K562 (cell line): ENCODE data around the gene HAPLN3. TPM values are rescaled to one million over a fixed set of nuclear protein-coding genes. Genes with fewer than 3 reads are reported as not detected.
A peak's percentile ranks its signal among the peaks of the same experiment; 100 is the strongest.

Source experiments
- ATAC-seq: fragments of 200-7000 bp; cut with Tn5 transposase; 3 replicates; pipeline ENCODE4 v1.9.1; 2020; ENCODE audit warnings: moderate library complexity
- BruUV-seq: library from RNA; stranded (reverse); fragments of 400-500 nt; replicated peaks from 2 replicates; lab custom pipeline; 2021; lab: Mats Ljungman, UMichigan
- CTCF ChIA-PET: fragments of 300-600 bp; formaldehyde crosslinking; extraction: SDS; loops from one replicate; lab custom pipeline; 2021; ENCODE audit warnings: low intra/inter-chr PET ratio; lab: Yijun Ruan, JAX
- POLR2A ChIA-PET: fragments of 300-600, 350-650 bp; sonication (Branson Sonifier 250); formaldehyde crosslinking; extraction: SDS; loops from one replicate; lab custom pipeline; 2021; ENCODE audit warnings: antibody characterized with exemption, inconsistent platforms; lab: Yijun Ruan, JAX
- DNase-seq, 4 experiments: peaks; one replicate each; pipeline versions ENCODE4 v3.0.0 to v3.0.0-alpha.2; 2011 to 2018; ENCODE audit warnings: low spot score in 3 of 4, mixed read lengths in 3 of 4; ENCODE audit errors: extremely low read depth in 1 of 4
- FAIRE-seq: peaks from 2 replicates; lab custom pipeline; 2011; peaks lifted over from hg19 to GRCh38; lab: Jason Lieb, UNC
- H2AFZ ChIP-seq: 2 replicates; pipeline ENCODE4 v1.6.0; 2011; ENCODE audit warnings: low read depth, low read length, control low read depth, inconsistent platforms
- H3K27ac ChIP-seq: fragments of 200-600 bp; 3 replicates; pipeline ENCODE4 v1.8.0; 2011; ENCODE audit warnings: low read depth, mild to moderate bottlenecking, control low read depth, inconsistent platforms, low read length, moderate library complexity, mixed read lengths; ENCODE audit errors: extremely low read depth
- H3K27me3 ChIP-seq, 2 experiments: fragments of 300-600 bp in 1 of 2; 2 replicates in 1 of 2; 3 replicates in 1 of 2; pipeline versions ENCODE4 v1.6.0 to v1.8.0; 2011; ENCODE audit warnings: inconsistent platforms in 2 of 2, low read length in 2 of 2, mild to moderate bottlenecking in 1 of 2, mixed read lengths in 1 of 2, moderate library complexity in 1 of 2; ENCODE audit not compliant: control insufficient read depth in 2 of 2, insufficient read depth in 2 of 2
- H3K36me3 ChIP-seq: fragments of 300-600 bp; 3 replicates; pipeline ENCODE4 v1.8.0; 2011; ENCODE audit warnings: mild to moderate bottlenecking, low read length, inconsistent platforms; ENCODE audit not compliant: control insufficient read depth, insufficient read depth
- H3K4me1 ChIP-seq, 2 experiments: fragments of 200-600 bp in 1 of 2; replicated peaks in 1 of 2; 2 replicates in 1 of 2; 3 replicates in 1 of 2; pipeline versions ENCODE4 v1.5.1 to v1.8.0; 2011; ENCODE audit warnings: inconsistent platforms in 2 of 2, low read length in 2 of 2, mild to moderate bottlenecking in 1 of 2, mixed read lengths in 1 of 2, moderate library complexity in 1 of 2; ENCODE audit not compliant: control insufficient read depth in 2 of 2, insufficient read depth in 2 of 2
- H3K4me2 ChIP-seq: 2 replicates; pipeline ENCODE4 v1.6.1; 2011; ENCODE audit warnings: low read length, control low read depth, inconsistent platforms, mixed read lengths; ENCODE audit not compliant: insufficient read depth
- H3K4me3 ChIP-seq: fragments of 200-600 bp; sonication (generic), shearing (Covaris generic); 2 replicates; pipeline ENCODE4 v1.5.1; 2016; ENCODE audit warnings: control low read depth, inconsistent platforms
- H3K79me2 ChIP-seq: fragments of 200-600 bp; 3 replicates; pipeline ENCODE4 v1.8.0; 2011; ENCODE audit warnings: low read length, inconsistent platforms; ENCODE audit not compliant: control insufficient read depth, insufficient read depth
- H3K9ac ChIP-seq, 2 experiments: 2 replicates each; pipeline versions ENCODE4 v1.6.0 to v1.6.1; 2011; ENCODE audit warnings: low read depth in 2 of 2, low read length in 2 of 2, control low read depth in 1 of 2, inconsistent platforms in 1 of 2, mild to moderate bottlenecking in 1 of 2, mixed read lengths in 1 of 2; ENCODE audit not compliant: insufficient read depth in 1 of 2
- H3K9me1 ChIP-seq: one replicate; pipeline ENCODE4 v1.6.0; 2011; ENCODE audit warnings: inconsistent platforms, mild to moderate bottlenecking, low read length, moderate library complexity; ENCODE audit not compliant: control insufficient read depth, insufficient read depth
- H3K9me3 ChIP-seq: replicated peaks from 2 replicates; pipeline ENCODE4 v1.5.1; 2011; ENCODE audit warnings: low read depth, low read length, inconsistent platforms; ENCODE audit not compliant: control insufficient read depth, insufficient read depth
- H4K20me1 ChIP-seq: replicated peaks from 2 replicates; pipeline ENCODE4 v1.6.1; 2011; ENCODE audit warnings: low read length, inconsistent platforms, mixed read lengths; ENCODE audit not compliant: control insufficient read depth, insufficient read depth
- CXXC5 ChIP-seq: fragments of 250-450 bp; sonication (Bioruptor Pico); IDR thresholded peaks from 2 replicates; pipeline ENCODE4 v1.8.0; 2022; ENCODE audit warnings: inconsistent platforms, mild to moderate bottlenecking, moderate library complexity
- FOXO4 ChIP-seq: fragments of 450-650 bp; formaldehyde crosslinking; IDR thresholded peaks from 2 replicates; pipeline ENCODE4 v1.4.0; 2020; ENCODE audit warnings: mild to moderate bottlenecking, moderate library complexity
- MAFK ChIP-seq: IDR thresholded peaks from 2 replicates; pipeline ENCODE4 v1.6.1; 2011; ENCODE audit warnings: low read length, improper control_type of control experiment
- NR2C1 ChIP-seq, 2 experiments: fragments of 450-650 bp; IDR thresholded peaks; 2 replicates each; pipeline ENCODE4 v1.6.1; 2017; ENCODE audit warnings: mild to moderate bottlenecking in 2 of 2, antibody characterized with exemption in 1 of 2, inconsistent platforms in 1 of 2, missing compliant biosample characterization in 1 of 2, missing genetic modification characterization in 1 of 2
- PTRF ChIP-seq: fragments of 450-650 bp; IDR thresholded peaks from 2 replicates; pipeline ENCODE4 v1.6.1; 2016; ENCODE audit warnings: mild to moderate bottlenecking, missing genetic modification characterization, missing compliant biosample characterization
- PYGO2 ChIP-seq: fragments of 450-650 bp; IDR thresholded peaks from 2 replicates; pipeline ENCODE4 v1.6.1; 2016; ENCODE audit warnings: mild to moderate bottlenecking, missing genetic modification characterization, moderate library complexity, missing compliant biosample characterization
- SMAD3 ChIP-seq: fragments of 450-650 bp; formaldehyde crosslinking; conservative IDR thresholded peaks from 2 replicates; pipeline ENCODE4 v1.4.0; 2020; ENCODE audit warnings: mild to moderate bottlenecking
- SNRNP70 ChIP-seq: fragments of 200-400 bp; formaldehyde crosslinking; optimal IDR thresholded peaks from 2 replicates; pipeline ENCODE3; 2017; ENCODE audit warnings: low read depth, low read length
- TAF9B ChIP-seq: fragments of 450-650 bp; IDR thresholded peaks from 2 replicates; pipeline ENCODE4 v1.6.1; 2018; ENCODE audit warnings: mild to moderate bottlenecking; ENCODE audit not compliant: partially characterized antibody
- ZBTB17 ChIP-seq: fragments of 450-650 bp; formaldehyde crosslinking; IDR thresholded peaks from 2 replicates; pipeline ENCODE4 v1.4.0; 2020; ENCODE audit warnings: mild to moderate bottlenecking
- ZBTB26 ChIP-seq: fragments of 450-650 bp; formaldehyde crosslinking; IDR thresholded peaks from 2 replicates; pipeline ENCODE4 v1.4.0; 2022; ENCODE audit warnings: missing genetic modification characterization
- ZBTB9 ChIP-seq: fragments of 450-650 bp; formaldehyde crosslinking; IDR thresholded peaks from 2 replicates; pipeline ENCODE4 v1.4.0; 2020; ENCODE audit warnings: mild to moderate bottlenecking, moderate library complexity
- ZKSCAN8 ChIP-seq: fragments of 200-800 bp; sonication (Bioruptor generic); IDR thresholded peaks from 2 replicates; pipeline ENCODE4 v1.6.1; 2016; ENCODE audit warnings: missing genetic modification characterization, missing compliant biosample characterization
- ZNF174 ChIP-seq: fragments of 250-450 bp; sonication (Bioruptor Pico); IDR thresholded peaks from 2 replicates; pipeline ENCODE4 v1.4.0; 2020; ENCODE audit warnings: mild to moderate bottlenecking
- ZNF24 ChIP-seq: fragments of 450-650 bp; IDR thresholded peaks from 2 replicates; pipeline ENCODE4 v1.6.1; 2016
- ZNF316 ChIP-seq: fragments of 450-650 bp; IDR thresholded peaks from 2 replicates; pipeline ENCODE4 v1.6.1; 2016
- ZNF740 ChIP-seq, 3 experiments: fragments of 200-800 bp in 1 of 3; sonication (Bioruptor generic) in 1 of 3; sonication (generic) in 1 of 3; formaldehyde crosslinking in 1 of 3; IDR thresholded peaks; 2 replicates each; pipeline versions ENCODE4 v1.6.1 to v1.8.0; 2016 to 2022; ENCODE audit warnings: mild to moderate bottlenecking in 2 of 3, missing compliant biosample characterization in 2 of 3, missing genetic modification characterization in 2 of 3, missing genetic modification reagents in 1 of 3
- WGBS: fragments of 100-300 bp; shearing (Covaris generic); methylation state at CpG from one replicate; pipeline ENCODE4 v1.1.6; 2016; ENCODE audit warnings: low coverage, mixed read lengths; ENCODE audit not compliant: insufficient coverage; ENCODE audit errors: missing lambda C conversion rate; 5-methylcytosine and 5-hydroxymethylcytosine counted together
- in situ Hi-C: fragments of 300-500 bp; cut with MboI; formaldehyde crosslinking; loops from 4 replicates; pipeline ENCODE4 v1.15.0; 2018; ENCODE audit warnings: inconsistent platforms, mixed read lengths
- intact Hi-C: fragments of 100-400 bp; cut with micrococcal nuclease; formaldehyde crosslinking; loops from 2 replicates; pipeline ENCODE4 v1.14.2; 2022
- polyA plus RNA-seq, 8 experiments: library from polyadenylated mRNA; depleted of rRNA in 4 of 8; stranded (reverse) in 5 of 8; unstranded in 3 of 8; fragments of >200 nt; fragmentation: Nextera tagmentation in 2 of 8; fragmentation: Illumina TruSeq in 1 of 8; extraction: Ambion mirVana in 2 of 8; extraction: Trizol in 1 of 8; gene quantifications; 2 replicates each; pipeline versions ENCODE4 v1.2.1 to v1.2.3, GENCODE V29; 2011 to 2014; ENCODE audit warnings: inconsistent platforms in 1 of 8, missing spikeins in 1 of 8
- total RNA-seq, 7 experiments: library from RNA; depleted of rRNA in 6 of 7; stranded (reverse); fragments of >200 nt in 6 of 7; fragmentation: Illumina TruSeq in 2 of 7; extraction: Trizol in 2 of 7; gene quantifications; 2 replicates each; pipeline versions ENCODE4 v1.2.1 to v1.2.3, GENCODE V29; 2011 to 2021; ENCODE audit warnings: low replicate concordance in 1 of 7

The HAPLN3 gene
- total and polyA plus RNA-seq, 9 of the 15 experiments (the other 6 are each of a cell fraction or from before 2014, with no cell fraction given): 0.04 to 2.4 (median 0.65) TPM

- 35% methylated on average over 9 of the region's 9 CpGs for WGBS
- Histone ChIP-seq H3K27ac (peak overlapping the region; percentile 75), H2AFZ (peak overlapping the region; percentile 90), H3K9ac (peak overlapping the region in 1 of 2 experiments; percentile 44; a peak in 2 of 4 replicates), H3K36me3 (no peaks in the 10 kb centered on the region), H3K4me3 (no peak overlapping the region), H3K4me1 (peaks cover 15 to 27% of the 10 kb centered on the region in 2 experiments), H3K79me2 (no peaks in the 10 kb centered on the region), H4K20me1 (no peaks in the 10 kb centered on the region), H3K27me3 (no peaks in the 10 kb centered on the region), H3K4me2 (peak overlapping the region; percentile 44), H3K9me3 (no peaks in the 10 kb centered on the region; the same call in none of the 2 replicates), H3K9me1 (no peaks in the 10 kb centered on the region)
- CTCF ChIA-PET: no interaction called here
- no TSS peak for BruUV-seq
- DNase-seq: peak in 3 of 4 experiments; percentile 44 to 79 (median 61)
- POLR2A ChIA-PET: interaction anchor here (0.9 to 2.3 kb wide), 5 partner anchors 8 to 69 kb away, joined by 3 to 7 read pairs (median 3); no protein-coding TSS in a partner anchor
- intact Hi-C loops (no loop called here), in situ Hi-C loops (no loop called here)
- peak; percentile 77 for ATAC-seq
- FAIRE-seq: peak; percentile 46
- TF ChIP-seq FOXO4 (CRISPR knock-in tag) (0 out of 2 replicates have a peak, but pooled peaks have one; percentile 34), ZNF24 (no peak), ZBTB9 (CRISPR knock-in tag) (peak; percentile 91), ZKSCAN8 (CRISPR knock-in tag) (peak; percentile 87), ZNF316 (peak; percentile 96), CXXC5 (peak; percentile 79), SNRNP70 (no peak), PTRF (tag) (peak; percentile 93), ZNF174 (no peak), NR2C1 (IDR thresholded peaks at IDR 0.05) (no peak), NR2C1 (tag; IDR thresholded peaks at IDR 0.05) (peak; percentile 90), TAF9B (peak; percentile 86), ZBTB17 (CRISPR knock-in tag) (peak; percentile 86; the same call in 1 of the 2 replicates), ZNF740 (CRISPR knock-in tag; IDR thresholded peaks at IDR 0.05) (no peak), ZNF740 (tag; IDR thresholded peaks at IDR 0.05) (peak in 1 of 2 experiments; percentile 90; a peak in 2 of 4 replicates), PYGO2 (tag) (peak; percentile 88), MAFK (peak; percentile 60; the same call in 1 of the 2 replicates), ZBTB26 (CRISPR knock-in tag) (peak; percentile 15; the same call in 1 of the 2 replicates), SMAD3 (peak; percentile 30)
Measured at GRCh38 chr15:88920186-88920891, 25.0 kb upstream of the HAPLN3 start.
